ENCODE measurements around the gene SLC5A6. TPM values are rescaled to one million over a fixed set of nuclear protein-coding genes. Genes with fewer than 3 reads are reported as not detected.

SLC5A6 gene
- polyA plus RNA-seq, 1 donor (not counting 4 experiments of a cell fraction or from before 2014, with no cell fraction given) = 60.4 TPM

GRCh38 chr2:27160191-27160590 lies 51.9 kb downstream of the SLC5A6 start:
- Histone ChIP-seq H3K4me1 (ENCODE audit: control insufficient read depth, extremely low read depth, insufficient read depth, low read length) (peaks cover 3% of the 10 kb centered on the region), H3K9me3 (ENCODE audit: control insufficient read depth, low read depth, low read length) (no peaks in the 10 kb centered on the region), H3K27me3 (ENCODE audit: control insufficient read depth, extremely low read depth, insufficient read depth, low read length) (no peaks in the 10 kb centered on the region), H4K20me1 (ENCODE audit: control insufficient read depth, extremely low read depth, insufficient read depth, low read length) (no peaks in the 10 kb centered on the region), H3K27ac (ENCODE audit: control insufficient read depth, insufficient read depth, low read length) (no peak overlapping the region), H3K4me2 (ENCODE audit: control insufficient read depth, extremely low read depth, insufficient read depth, low read depth, low read length) (no peak overlapping the region), H3K4me3 (ENCODE audit: control insufficient read depth in 2 of 3, extremely low read depth in 1 of 3, insufficient read depth in 2 of 3, low read depth in 1 of 3, low read length in 3 of 3) (no peak overlapping the region), H3K9ac (ENCODE audit: control insufficient read depth, extremely low read depth, insufficient read depth, low read length) (no peak overlapping the region), H3K9me1 (ENCODE audit: control insufficient read depth, extremely low read depth, insufficient read depth, low read length) (no peaks in the 10 kb centered on the region), H3K79me2 (ENCODE audit: control insufficient read depth, insufficient read depth, low read length) (no peaks in the 10 kb centered on the region), H2AFZ (ENCODE audit: control insufficient read depth, low read length) (no peak overlapping the region), H3K36me3 (ENCODE audit: control insufficient read depth in 2 of 2, extremely low read depth in 1 of 2, insufficient read depth in 2 of 2, low read length in 2 of 2) (no peaks in the 10 kb centered on the region)
- DNase-seq (ENCODE audit: low read depth, low spot score) = no peak
- no peak for TF ChIP-seq CTCF (optimal IDR thresholded peaks at IDR 0.05 in 1 of 3, IDR thresholded peaks at IDR 0.05 in 1 of 3, conservative IDR thresholded peaks at IDR 0.05 in 1 of 3; ENCODE audit: extremely low read depth in 1 of 3, insufficient read depth in 2 of 3, low read length in 3 of 3)
- no peak for TF ChIP-seq EZH2 (IDR thresholded peaks at IDR 0.05; ENCODE audit: low read length)
- no peak for FAIRE-seq
- dilution Hi-C loops (cut with MboI; ENCODE audit: extremely low pct_ligation_motif_present, low sequenced_read_pairs) = no loop called here

- no peaks in the 10 kb centered on the region for H3K36me3 ChIP-seq (ENCODE audit: control insufficient read depth in 2 of 2, extremely low read depth in 1 of 2, insufficient read depth in 2 of 2, low read length in 2 of 2)
- no peak overlapping the region for H3K9ac ChIP-seq (ENCODE audit: control insufficient read depth, extremely low read depth, insufficient read depth, low read length)
- no peaks in the 10 kb centered on the region for H3K4me1 ChIP-seq (ENCODE audit: control insufficient read depth, extremely low read depth, insufficient read depth, low read length)
- H2AFZ ChIP-seq (ENCODE audit: control insufficient read depth, low read length) = no peak overlapping the region
- H3K4me3 ChIP-seq (ENCODE audit: control insufficient read depth in 2 of 3, extremely low read depth in 1 of 3, insufficient read depth in 2 of 3, low read depth in 1 of 3, low read length in 3 of 3) = no peak overlapping the region
- no peak overlapping the region for H3K27ac ChIP-seq (ENCODE audit: control insufficient read depth, insufficient read depth, low read length)
- DNase-seq (ENCODE audit: low read depth, low spot score) = no peak
- H4K20me1 ChIP-seq (ENCODE audit: control insufficient read depth, extremely low read depth, insufficient read depth, low read length) = no peaks in the 10 kb centered on the region
- no peak overlapping the region for H3K4me2 ChIP-seq (ENCODE audit: control insufficient read depth, extremely low read depth, insufficient read depth, low read depth, low read length)
- no peaks in the 10 kb centered on the region for H3K9me3 ChIP-seq (ENCODE audit: control insufficient read depth, low read depth, low read length)
- dilution Hi-C loops (cut with MboI; ENCODE audit: extremely low pct_ligation_motif_present, low sequenced_read_pairs) = no loop called here
- no peak for TF ChIP-seq CTCF (optimal IDR thresholded peaks at IDR 0.05 in 1 of 3, IDR thresholded peaks at IDR 0.05 in 1 of 3, conservative IDR thresholded peaks at IDR 0.05 in 1 of 3; ENCODE audit: extremely low read depth in 1 of 3, insufficient read depth in 2 of 3, low read length in 3 of 3)
- TF ChIP-seq EZH2 (IDR thresholded peaks at IDR 0.05; ENCODE audit: low read length) = no peak
- FAIRE-seq = no peak
- H3K27me3 ChIP-seq (ENCODE audit: control insufficient read depth, extremely low read depth, insufficient read depth, low read length) = no peaks in the 10 kb centered on the region
- no peaks in the 10 kb centered on the region for H3K9me1 ChIP-seq (ENCODE audit: control insufficient read depth, extremely low read depth, insufficient read depth, low read length)
- H3K79me2 ChIP-seq (ENCODE audit: control insufficient read depth, insufficient read depth, low read length) = no peaks in the 10 kb centered on the region
Observed at GRCh38 chr2:27159271-27159670, 52.8 kb downstream of the SLC5A6 start.

Measured in keratinocyte (primary cell).